ENCODE measurements around the gene AHCY.
A peak's percentile ranks its signal among the peaks of the same experiment; 100 is the strongest.

- peak in 3 of 4 donors; percentile 65 to 78 (median 72) for TF ChIP-seq POLR2A (IDR thresholded peaks at IDR 0.05)
- peak in 2 of 6 experiments; percentile 11 to 28 for TF ChIP-seq CTCF (IDR thresholded peaks at IDR 0.05)
- no peak for TF ChIP-seq EP300 (IDR thresholded peaks at IDR 0.05)
- peak; percentile 36 to 90 for TF ChIP-seq POLR2AphosphoS5 (IDR thresholded peaks at IDR 0.05)
These were observed at the start of gene AHCY for GRCh38 chr20:34302723-34303533.
